ENCODE results near the gene ZNF821. TPM values are rescaled to one million over a fixed set of nuclear protein-coding genes. Genes with fewer than 3 reads are reported as not detected.
"Not testable (repeated sequence)": the region's sequence is repeated elsewhere in the genome, so short reads cannot be mapped to it uniquely, and the experiment has no call there.

The ZNF821 gene
- polyA plus RNA-seq, 1 donor (not counting 4 experiments of a cell fraction or from before 2014, with no cell fraction given), result 2.9 TPM

GRCh38 chr16:71811261-71811803 is 72.7 kb downstream of the ZNF821 start:
- Histone ChIP-seq H3K9me1 (ENCODE audit: control insufficient read depth, extremely low read depth, insufficient read depth, low read length) (no peaks in the 10 kb centered on the region), H2AFZ (ENCODE audit: control insufficient read depth, low read length) (no peak overlapping the region), H3K9me3 (ENCODE audit: control insufficient read depth, low read depth, low read length) (no peaks in the 10 kb centered on the region), H3K9ac (ENCODE audit: control insufficient read depth, extremely low read depth, insufficient read depth, low read length) (no peak overlapping the region), H3K4me1 (ENCODE audit: control insufficient read depth, extremely low read depth, insufficient read depth, low read length) (peaks cover 4% of the 10 kb centered on the region), H3K27me3 (ENCODE audit: control insufficient read depth, extremely low read depth, insufficient read depth, low read length) (no peaks in the 10 kb centered on the region), H3K4me2 (ENCODE audit: control insufficient read depth, extremely low read depth, insufficient read depth, low read depth, low read length) (no peak overlapping the region), H4K20me1 (ENCODE audit: control insufficient read depth, extremely low read depth, insufficient read depth, low read length) (no peaks in the 10 kb centered on the region), H3K4me3 (ENCODE audit: control insufficient read depth in 2 of 3, extremely low read depth in 1 of 3, insufficient read depth in 2 of 3, low read depth in 1 of 3, low read length in 3 of 3) (no peak overlapping the region), H3K27ac (ENCODE audit: control insufficient read depth, insufficient read depth, low read length) (no peak overlapping the region), H3K36me3 (ENCODE audit: control insufficient read depth in 2 of 2, extremely low read depth in 1 of 2, insufficient read depth in 2 of 2, low read length in 2 of 2) (no peaks in the 10 kb centered on the region), H3K79me2 (ENCODE audit: control insufficient read depth, insufficient read depth, low read length) (peaks cover 25% of the 10 kb centered on the region)
- FAIRE-seq (no peak), DNase-seq (ENCODE audit: low read depth, low spot score) (no peak)
- TF ChIP-seq CTCF (optimal IDR thresholded peaks at IDR 0.05 in 1 of 3, IDR thresholded peaks at IDR 0.05 in 1 of 3, conservative IDR thresholded peaks at IDR 0.05 in 1 of 3; ENCODE audit: extremely low read depth in 1 of 3, insufficient read depth in 2 of 3, low read length in 3 of 3) (no peak), EZH2 (IDR thresholded peaks at IDR 0.05; ENCODE audit: low read length) (no peak)
- dilution Hi-C loops (cut with MboI; ENCODE audit: extremely low pct_ligation_motif_present, low sequenced_read_pairs), result no loop called here

- H3K9me3 ChIP-seq (ENCODE audit: control insufficient read depth, low read depth, low read length); dilution Hi-C loops (cut with MboI; ENCODE audit: extremely low pct_ligation_motif_present, low sequenced_read_pairs); H3K4me3 ChIP-seq (ENCODE audit: control insufficient read depth in 2 of 3, extremely low read depth in 1 of 3, insufficient read depth in 2 of 3, low read depth in 1 of 3, low read length in 3 of 3); H3K9ac ChIP-seq (ENCODE audit: control insufficient read depth, extremely low read depth, insufficient read depth, low read length); H3K4me1 ChIP-seq (ENCODE audit: control insufficient read depth, extremely low read depth, insufficient read depth, low read length); H2AFZ ChIP-seq (ENCODE audit: control insufficient read depth, low read length); H3K36me3 ChIP-seq (ENCODE audit: control insufficient read depth in 2 of 2, extremely low read depth in 1 of 2, insufficient read depth in 2 of 2, low read length in 2 of 2); FAIRE-seq; H3K9me1 ChIP-seq (ENCODE audit: control insufficient read depth, extremely low read depth, insufficient read depth, low read length); DNase-seq (ENCODE audit: low read depth, low spot score); H4K20me1 ChIP-seq (ENCODE audit: control insufficient read depth, extremely low read depth, insufficient read depth, low read length); H3K4me2 ChIP-seq (ENCODE audit: control insufficient read depth, extremely low read depth, insufficient read depth, low read depth, low read length); H3K27me3 ChIP-seq (ENCODE audit: control insufficient read depth, extremely low read depth, insufficient read depth, low read length): not testable (repeated sequence)
- H3K27ac ChIP-seq (ENCODE audit: control insufficient read depth, insufficient read depth, low read length), result peak overlapping the region; percentile 96
- H3K79me2 ChIP-seq (ENCODE audit: control insufficient read depth, insufficient read depth, low read length), result peaks cover 35% of the 10 kb centered on the region
These were observed 73.8 kb downstream of the ZNF821 start for GRCh38 chr16:71810155-71810530.

Other genes with a start within 250 kb of the ZNF821 start
- 6.0 to 7.6 TPM (median 6.5 TPM) in 3 replicates for gene PHLPP2, start 159.5 kb downstream of the ZNF821 start, polyA plus RNA-seq
- 61.7 to 82.5 TPM (median 62.5 TPM) in 3 replicates for gene AP1G1, start 75.3 kb downstream of the ZNF821 start, polyA plus RNA-seq
- gene ATXN1L, start 38.2 kb downstream of the ZNF821 start, polyA plus RNA-seq, result 10.8 to 16.0 TPM (median 12.8 TPM) in 3 replicates
- gene IST1, start 11.3 kb upstream of the ZNF821 start, polyA plus RNA-seq, result 179 to 188 TPM (median 187 TPM) in 3 replicates
- not detected in 3 replicates for gene PKD1L3, start 116.2 kb upstream of the ZNF821 start, polyA plus RNA-seq
- 4.2 to 5.4 TPM (median 5.0 TPM) in 3 replicates for gene DHODH, start 124.6 kb upstream of the ZNF821 start, polyA plus RNA-seq
- gene HP, start 170.3 kb upstream of the ZNF821 start, polyA plus RNA-seq, result 0.43 TPM in 1 of 3 replicates, not detected in the others
- gene HPR, start 179.0 kb upstream of the ZNF821 start, polyA plus RNA-seq, result not detected in 3 replicates
- gene TXNL4B, start 209.4 kb upstream of the ZNF821 start, polyA plus RNA-seq, result 7.9 to 12.4 TPM (median 9.3 TPM) in 3 replicates
- gene DHX38, start 209.7 kb upstream of the ZNF821 start, polyA plus RNA-seq, result 23.9 to 34.4 TPM (median 25.9 TPM) in 3 replicates